DND-41 (cell line): ENCODE results near the gene CNIH4.
"Not testable (repeated sequence)": the region's sequence is repeated elsewhere in the genome, so short reads cannot be mapped to it uniquely, and the experiment has no call there.

Source experiments
- ATAC-seq: fragments of 200-7000 bp; cut with Tn5 transposase; 3 replicates; pipeline ENCODE4 v1.9.1; 2021; ENCODE audit warnings: low read depth; ENCODE audit not compliant: insufficient read depth
- DNase-seq: peaks from one replicate; pipeline ENCODE4 v3.0.0-alpha.2; 2020
- H2AFZ ChIP-seq: 2 replicates; pipeline ENCODE4 v1.6.0; 2012; ENCODE audit warnings: low read depth, low read length
- H3K27ac ChIP-seq: 2 replicates; pipeline ENCODE4 v1.5.1; 2012; ENCODE audit warnings: low read length, inconsistent platforms
- H3K27me3 ChIP-seq: fragments of 200-600 bp; sonication (generic); 2 replicates; pipeline ENCODE4 v1.6.0; 2012; ENCODE audit warnings: low read length, mild to moderate bottlenecking, inconsistent platforms; ENCODE audit not compliant: insufficient read depth, poor library complexity
- H3K36me3 ChIP-seq: 2 replicates; pipeline ENCODE4 v1.5.1; 2012; ENCODE audit warnings: low read length, inconsistent platforms; ENCODE audit not compliant: insufficient read depth
- H3K4me1 ChIP-seq: 2 replicates; pipeline ENCODE4 v1.5.1; 2012; ENCODE audit warnings: mild to moderate bottlenecking, low read length; ENCODE audit not compliant: insufficient read depth
- H3K4me2 ChIP-seq: 2 replicates; pipeline ENCODE4 v1.6.0; 2012; ENCODE audit warnings: mild to moderate bottlenecking, moderate library complexity, low read length, inconsistent platforms; ENCODE audit not compliant: insufficient read depth
- H3K4me3 ChIP-seq, 2 experiments: fragments of 200-600 bp in 1 of 2; shearing (Covaris generic) in 1 of 2; 2 replicates each; pipeline ENCODE4 v1.5.1; 2012 to 2016; ENCODE audit warnings: inconsistent platforms in 2 of 2, low read length in 2 of 2, mild to moderate bottlenecking in 2 of 2, low read depth in 1 of 2, moderate library complexity in 1 of 2
- H3K79me2 ChIP-seq: 2 replicates; pipeline ENCODE4 v1.6.0; 2012; ENCODE audit warnings: low read length, inconsistent platforms; ENCODE audit not compliant: insufficient read depth
- H3K9ac ChIP-seq: 2 replicates; pipeline ENCODE4 v1.6.0; 2012; ENCODE audit warnings: low read depth, mild to moderate bottlenecking, inconsistent platforms, low read length, moderate library complexity
- H3K9me3 ChIP-seq: 2 replicates; pipeline ENCODE4 v1.5.1; 2012; ENCODE audit warnings: low read length, moderate library complexity, mild to moderate bottlenecking, inconsistent platforms; ENCODE audit not compliant: insufficient read depth, severe bottlenecking
- H4K20me1 ChIP-seq: 2 replicates; pipeline ENCODE4 v1.6.0; 2012; ENCODE audit warnings: low read length; ENCODE audit not compliant: insufficient read depth
- EZH2 ChIP-seq: IDR thresholded peaks from 3 replicates; pipeline ENCODE4 v1.6.1; 2012; ENCODE audit warnings: borderline replicate concordance, low read depth, mild to moderate bottlenecking, moderate library complexity, low read length, inconsistent platforms; ENCODE audit not compliant: severe bottlenecking
- TF ChIP-seq, protein P1 (sequence below): IDR thresholded peaks from 2 replicates; pipeline ENCODE4 v1.5.1; 2012; ENCODE audit warnings: borderline replicate concordance, low read length, moderate library complexity, mild to moderate bottlenecking; ENCODE audit not compliant: poor library complexity, severe bottlenecking; ENCODE audit errors: extremely low read depth

Gene CNIH4

DNA sequence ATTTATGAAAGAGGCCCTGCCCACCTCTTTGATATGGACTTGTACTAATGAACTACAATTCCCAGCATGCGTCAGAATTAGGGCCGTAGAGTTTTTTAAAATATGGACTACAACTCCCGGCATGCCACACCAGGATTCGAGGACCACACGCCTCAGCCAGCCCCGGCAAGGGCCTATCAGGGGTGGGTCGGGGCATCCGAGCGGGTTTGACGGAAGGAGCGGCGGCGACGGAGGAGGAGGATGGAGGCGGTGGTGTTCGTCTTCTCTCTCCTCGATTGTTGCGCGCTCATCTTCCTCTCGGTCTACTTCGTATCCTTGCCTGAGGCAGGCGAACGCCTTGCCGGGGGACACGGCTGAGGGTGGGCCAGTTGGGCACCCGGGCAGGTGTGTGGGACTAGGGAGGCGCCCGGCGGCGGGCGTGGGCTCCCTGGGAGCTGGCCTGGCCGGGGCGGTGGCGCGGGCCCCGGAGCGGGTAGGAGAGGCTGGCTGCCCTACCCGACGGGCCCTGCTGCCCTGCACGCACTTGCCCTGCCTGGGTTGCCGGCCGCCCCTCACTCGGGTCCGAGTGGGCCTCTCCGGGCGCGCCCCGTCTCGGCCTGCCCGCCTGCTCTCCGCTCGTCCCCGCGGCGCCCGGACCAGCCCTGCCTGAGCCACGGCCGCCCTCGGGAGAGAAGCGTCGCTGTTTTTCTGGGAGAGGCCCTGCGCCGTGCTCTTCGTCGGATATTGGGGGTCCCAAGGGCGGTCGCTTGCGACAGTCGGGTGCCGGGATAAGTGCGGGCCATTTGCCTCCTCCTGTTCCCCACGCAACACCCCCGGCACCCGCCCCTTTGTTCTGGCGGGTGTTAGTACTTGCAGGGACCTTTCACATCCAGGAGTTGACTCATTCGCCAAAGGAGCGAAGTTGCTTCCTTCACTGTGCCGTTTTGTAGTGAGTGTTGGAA, at the start of gene CNIH4:
Gene CNIH4, plus strand, starts transcription at position 195 of the 941 bp plus-strand sequence. Its CDS starts 46 bp downstream, at position 241.
- peak; percentile 99 for ATAC-seq
- peaks cover 30% of the 10 kb centered on the region for H3K4me1 ChIP-seq
- peak within 1 kb of the TSS; percentile 99 for H2AFZ ChIP-seq
- peaks cover 51% of the 10 kb centered on the region for H3K79me2 ChIP-seq
- H4K20me1 ChIP-seq, result peaks cover 10% of the 10 kb centered on the region; the same call in 1 of the 2 replicates
- DNase-seq, result peak; percentile 92
- peak within 1 kb of the TSS; percentile 86 for H3K4me2 ChIP-seq
- H3K9me3 ChIP-seq, result no peaks in the 10 kb centered on the region
- H3K4me3 ChIP-seq, result peak within 1 kb of the TSS; percentile 89 to 99
- H3K27me3 ChIP-seq, result no peaks in the 10 kb centered on the region
- H3K9ac ChIP-seq, result peak within 1 kb of the TSS; percentile 86
- no peak for TF ChIP-seq EZH2
- H3K27ac ChIP-seq, result peak within 1 kb of the TSS; percentile 67
- peaks cover 3% of the 10 kb centered on the region; the same call in 1 of the 2 replicates for H3K36me3 ChIP-seq

DNA sequence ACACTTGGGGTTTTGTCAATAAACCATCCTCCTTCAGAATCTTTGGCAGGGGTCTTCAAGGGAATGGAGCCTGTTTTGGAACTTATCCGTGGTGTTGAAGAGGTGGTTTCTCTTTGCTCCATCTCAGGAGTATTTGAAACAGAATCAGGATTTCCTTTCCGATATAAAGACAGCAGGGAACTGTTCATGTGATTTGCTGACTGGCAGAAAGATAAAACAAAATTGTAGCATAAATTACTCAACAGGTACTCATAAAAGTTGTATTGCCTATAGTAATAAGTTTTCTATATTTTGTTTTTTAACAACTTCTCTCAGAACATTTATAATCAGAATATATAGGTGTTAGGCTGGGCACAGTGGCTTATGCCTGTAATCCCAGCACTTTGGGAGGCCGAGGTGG, 48.6 kb upstream of the CNIH4 start:
- no peak overlapping the region for H2AFZ ChIP-seq
- H3K9me3 ChIP-seq, result no peaks in the 10 kb centered on the region
- H4K20me1 ChIP-seq, result no peaks in the 10 kb centered on the region
- H3K4me3 ChIP-seq, result no peak overlapping the region
- no peak overlapping the region for H3K9ac ChIP-seq
- H3K4me1 ChIP-seq, result no peaks in the 10 kb centered on the region
- no peak for DNase-seq
- H3K27ac ChIP-seq, result no peak overlapping the region
- no peaks in the 10 kb centered on the region for H3K79me2 ChIP-seq
- no peak overlapping the region for H3K4me2 ChIP-seq
- H3K36me3 ChIP-seq, result peaks cover 78% of the 10 kb centered on the region
- no peaks in the 10 kb centered on the region for H3K27me3 ChIP-seq
- no peak for ATAC-seq
- TF ChIP-seq, protein P1, sequence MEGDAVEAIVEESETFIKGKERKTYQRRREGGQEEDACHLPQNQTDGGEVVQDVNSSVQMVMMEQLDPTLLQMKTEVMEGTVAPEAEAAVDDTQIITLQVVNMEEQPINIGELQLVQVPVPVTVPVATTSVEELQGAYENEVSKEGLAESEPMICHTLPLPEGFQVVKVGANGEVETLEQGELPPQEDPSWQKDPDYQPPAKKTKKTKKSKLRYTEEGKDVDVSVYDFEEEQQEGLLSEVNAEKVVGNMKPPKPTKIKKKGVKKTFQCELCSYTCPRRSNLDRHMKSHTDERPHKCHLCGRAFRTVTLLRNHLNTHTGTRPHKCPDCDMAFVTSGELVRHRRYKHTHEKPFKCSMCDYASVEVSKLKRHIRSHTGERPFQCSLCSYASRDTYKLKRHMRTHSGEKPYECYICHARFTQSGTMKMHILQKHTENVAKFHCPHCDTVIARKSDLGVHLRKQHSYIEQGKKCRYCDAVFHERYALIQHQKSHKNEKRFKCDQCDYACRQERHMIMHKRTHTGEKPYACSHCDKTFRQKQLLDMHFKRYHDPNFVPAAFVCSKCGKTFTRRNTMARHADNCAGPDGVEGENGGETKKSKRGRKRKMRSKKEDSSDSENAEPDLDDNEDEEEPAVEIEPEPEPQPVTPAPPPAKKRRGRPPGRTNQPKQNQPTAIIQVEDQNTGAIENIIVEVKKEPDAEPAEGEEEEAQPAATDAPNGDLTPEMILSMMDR, result no peak
- TF ChIP-seq EZH2, result no peak

DNA sequence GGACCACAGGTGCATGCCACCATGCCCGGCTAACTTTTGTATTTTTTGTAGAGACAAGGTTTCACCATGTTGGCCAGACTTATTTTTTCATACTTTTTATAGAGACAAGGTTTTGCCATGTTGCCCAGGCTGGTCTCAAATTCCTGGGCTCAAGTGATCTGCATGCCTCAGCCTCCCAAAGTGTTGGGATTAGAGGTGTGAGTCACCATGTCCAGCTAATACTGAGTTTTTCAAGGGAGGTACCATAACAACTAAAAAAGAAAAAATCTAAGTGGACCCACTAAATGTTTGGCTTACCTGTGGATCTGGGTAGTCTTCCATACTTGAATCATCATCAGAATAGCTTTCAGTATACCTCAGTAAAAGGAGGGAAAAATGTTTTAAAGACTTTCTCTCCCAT, 45.2 kb upstream of the CNIH4 start:
- H3K4me2 ChIP-seq, H3K27me3 ChIP-seq, H3K79me2 ChIP-seq, H3K4me3 ChIP-seq, H3K27ac ChIP-seq, DNase-seq, H4K20me1 ChIP-seq, H3K9ac ChIP-seq, H3K9me3 ChIP-seq, H2AFZ ChIP-seq, H3K4me1 ChIP-seq, ATAC-seq: not testable (repeated sequence)
- H3K36me3 ChIP-seq, result peaks cover 82% of the 10 kb centered on the region

DNA sequence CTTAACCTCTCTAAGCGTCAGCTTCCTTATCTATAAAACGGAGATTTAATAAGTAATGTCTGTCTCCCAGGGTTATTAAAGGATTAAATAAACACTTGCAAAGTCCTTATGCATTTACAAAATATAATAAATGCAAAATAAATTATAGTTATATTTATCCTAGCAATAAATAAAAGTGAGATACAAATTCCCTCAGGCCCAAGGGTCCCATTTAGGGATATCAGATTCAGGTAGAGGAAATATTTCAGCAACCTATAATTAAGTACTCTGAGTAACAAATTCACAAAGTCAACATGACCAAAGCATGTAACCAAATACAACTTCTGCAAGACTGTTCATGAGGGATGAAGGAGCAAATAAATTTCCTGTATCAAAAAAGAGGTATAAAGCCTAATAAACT, 44.7 kb upstream of the CNIH4 start:
- ATAC-seq (no peak), DNase-seq (no peak)
- no peaks in the 10 kb centered on the region for H3K4me1 ChIP-seq
- H3K36me3 ChIP-seq, result peaks cover 80% of the 10 kb centered on the region
- no peak overlapping the region for H3K4me2 ChIP-seq
- H2AFZ ChIP-seq, result no peak overlapping the region
- no peak overlapping the region for H3K27ac ChIP-seq
- H3K4me3 ChIP-seq, result no peak overlapping the region
- H3K27me3 ChIP-seq, result no peaks in the 10 kb centered on the region
- H4K20me1 ChIP-seq, result no peaks in the 10 kb centered on the region
- TF ChIP-seq, protein P1, result no peak
- no peak for TF ChIP-seq EZH2
- H3K9ac ChIP-seq, result no peak overlapping the region
- no peaks in the 10 kb centered on the region for H3K9me3 ChIP-seq
- no peaks in the 10 kb centered on the region for H3K79me2 ChIP-seq
